ENCODE results near the gene BEND7. TPM values are rescaled to one million over a fixed set of nuclear protein-coding genes. Genes with fewer than 3 reads are reported as not detected.

Gene BEND7
- total RNA-seq, 1 donor = 9.0 TPM

DNA sequence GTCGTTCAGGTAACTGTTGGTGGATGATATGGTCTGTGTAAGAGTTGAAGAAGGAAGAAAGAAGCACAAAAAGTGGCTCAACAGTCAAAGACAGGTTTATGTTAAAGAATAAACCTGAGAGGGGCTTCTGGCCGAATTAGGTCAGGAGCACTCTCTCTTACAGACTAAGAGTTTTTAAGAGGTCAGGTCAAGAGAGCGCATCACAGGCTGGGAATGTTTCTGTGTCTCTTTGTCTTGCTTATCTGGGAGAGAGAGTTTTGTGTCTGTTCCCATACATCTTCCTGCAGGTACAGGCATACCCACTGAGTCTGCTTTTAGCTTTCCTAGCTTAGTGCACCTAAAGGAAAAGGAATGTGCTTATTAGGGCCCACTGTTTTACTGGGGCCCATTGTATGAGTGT lies 35.8 kb upstream of the BEND7 start:
- Histone ChIP-seq H3K9me3 (ENCODE audit: low read depth, low read length) (no peaks in the 10 kb centered on the region), H3K27ac (ENCODE audit: low read depth, low read length) (no peak overlapping the region), H3K4me1 (ENCODE audit: insufficient read depth, low read length) (no peaks in the 10 kb centered on the region), H3K4me2 (ENCODE audit: insufficient read depth, low read length) (no peak overlapping the region), H3K36me3 (ENCODE audit: insufficient read depth, low read length) (no peaks in the 10 kb centered on the region), H2AFZ (ENCODE audit: low read length) (no peak overlapping the region), H3K79me2 (ENCODE audit: insufficient read depth, low read length) (no peaks in the 10 kb centered on the region), H4K20me1 (ENCODE audit: insufficient read depth, low read length) (no peaks in the 10 kb centered on the region), H3K27me3 (ENCODE audit: insufficient read depth, low read length) (no peaks in the 10 kb centered on the region), H3K4me3 (ENCODE audit: insufficient read depth, low read length) (no peak overlapping the region)
- TF ChIP-seq, protein P1, sequence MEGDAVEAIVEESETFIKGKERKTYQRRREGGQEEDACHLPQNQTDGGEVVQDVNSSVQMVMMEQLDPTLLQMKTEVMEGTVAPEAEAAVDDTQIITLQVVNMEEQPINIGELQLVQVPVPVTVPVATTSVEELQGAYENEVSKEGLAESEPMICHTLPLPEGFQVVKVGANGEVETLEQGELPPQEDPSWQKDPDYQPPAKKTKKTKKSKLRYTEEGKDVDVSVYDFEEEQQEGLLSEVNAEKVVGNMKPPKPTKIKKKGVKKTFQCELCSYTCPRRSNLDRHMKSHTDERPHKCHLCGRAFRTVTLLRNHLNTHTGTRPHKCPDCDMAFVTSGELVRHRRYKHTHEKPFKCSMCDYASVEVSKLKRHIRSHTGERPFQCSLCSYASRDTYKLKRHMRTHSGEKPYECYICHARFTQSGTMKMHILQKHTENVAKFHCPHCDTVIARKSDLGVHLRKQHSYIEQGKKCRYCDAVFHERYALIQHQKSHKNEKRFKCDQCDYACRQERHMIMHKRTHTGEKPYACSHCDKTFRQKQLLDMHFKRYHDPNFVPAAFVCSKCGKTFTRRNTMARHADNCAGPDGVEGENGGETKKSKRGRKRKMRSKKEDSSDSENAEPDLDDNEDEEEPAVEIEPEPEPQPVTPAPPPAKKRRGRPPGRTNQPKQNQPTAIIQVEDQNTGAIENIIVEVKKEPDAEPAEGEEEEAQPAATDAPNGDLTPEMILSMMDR (IDR thresholded peaks at IDR 0.05; ENCODE audit: extremely low read depth, low read depth, low read length) = no peak
- no peak for DNase-seq (ENCODE audit: insufficient read length, low spot score, missing footprints)

DNA sequence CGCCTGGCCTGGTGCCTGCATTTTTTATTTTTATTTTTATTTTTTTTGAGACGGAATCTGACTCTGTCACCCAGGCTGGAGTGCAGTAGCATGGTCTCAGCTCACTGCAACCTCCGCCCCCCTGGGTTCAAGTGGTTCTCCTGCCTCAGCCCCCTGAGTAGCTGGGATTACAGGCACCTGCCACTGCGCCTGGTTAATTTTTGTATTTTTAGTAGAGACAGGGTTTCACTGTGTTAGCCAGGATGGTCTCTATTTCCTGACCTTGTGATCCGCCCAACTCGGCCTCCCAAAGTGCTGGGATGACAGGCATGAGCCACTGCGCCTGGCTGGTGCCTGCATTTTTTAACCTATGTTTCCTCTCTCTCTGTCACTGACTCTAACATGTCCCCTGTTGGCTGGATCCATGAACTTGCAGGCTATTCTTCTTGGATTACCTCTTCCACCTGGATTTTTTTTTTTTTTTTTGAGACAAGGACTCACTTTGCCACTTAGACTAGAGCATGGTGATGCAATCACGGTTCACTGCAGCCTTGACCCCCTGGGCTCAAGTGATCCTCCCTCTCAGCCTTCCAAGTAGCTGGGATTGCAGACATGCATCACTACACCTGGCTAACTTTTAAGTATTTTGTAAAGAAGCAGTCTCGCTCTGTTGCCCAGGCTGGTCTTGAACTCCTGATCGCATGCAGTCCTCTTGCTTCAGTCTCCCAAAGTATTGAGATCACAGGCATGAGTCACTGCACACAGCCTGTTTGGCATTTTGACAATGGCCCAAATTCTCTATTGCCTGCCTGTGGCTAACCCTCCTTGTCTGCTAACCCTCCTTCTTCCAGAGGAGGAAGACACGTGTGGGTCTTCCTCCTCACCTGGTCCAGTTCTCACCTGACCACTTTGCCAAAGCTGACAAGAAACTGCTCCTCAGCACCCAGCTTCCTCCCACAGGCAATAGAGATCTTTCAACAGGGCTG lies 34.9 kb upstream of the BEND7 start:
- no peak overlapping the region for H3K4me2 ChIP-seq (ENCODE audit: insufficient read depth, low read length)
- H4K20me1 ChIP-seq (ENCODE audit: insufficient read depth, low read length) = no peaks in the 10 kb centered on the region
- H3K27me3 ChIP-seq (ENCODE audit: insufficient read depth, low read length) = no peaks in the 10 kb centered on the region
- H2AFZ ChIP-seq (ENCODE audit: low read length) = no peak overlapping the region
- no peaks in the 10 kb centered on the region for H3K79me2 ChIP-seq (ENCODE audit: insufficient read depth, low read length)
- no peak overlapping the region for H3K27ac ChIP-seq (ENCODE audit: low read depth, low read length)
- DNase-seq (ENCODE audit: insufficient read length, low spot score, missing footprints) = no peak
- no peak overlapping the region for H3K4me3 ChIP-seq (ENCODE audit: insufficient read depth, low read length)
- H3K36me3 ChIP-seq (ENCODE audit: insufficient read depth, low read length) = no peaks in the 10 kb centered on the region
- TF ChIP-seq, protein P1 (IDR thresholded peaks at IDR 0.05; ENCODE audit: extremely low read depth, low read depth, low read length) = no peak
- no peaks in the 10 kb centered on the region for H3K4me1 ChIP-seq (ENCODE audit: insufficient read depth, low read length)
- no peaks in the 10 kb centered on the region for H3K9me3 ChIP-seq (ENCODE audit: low read depth, low read length)

DNA sequence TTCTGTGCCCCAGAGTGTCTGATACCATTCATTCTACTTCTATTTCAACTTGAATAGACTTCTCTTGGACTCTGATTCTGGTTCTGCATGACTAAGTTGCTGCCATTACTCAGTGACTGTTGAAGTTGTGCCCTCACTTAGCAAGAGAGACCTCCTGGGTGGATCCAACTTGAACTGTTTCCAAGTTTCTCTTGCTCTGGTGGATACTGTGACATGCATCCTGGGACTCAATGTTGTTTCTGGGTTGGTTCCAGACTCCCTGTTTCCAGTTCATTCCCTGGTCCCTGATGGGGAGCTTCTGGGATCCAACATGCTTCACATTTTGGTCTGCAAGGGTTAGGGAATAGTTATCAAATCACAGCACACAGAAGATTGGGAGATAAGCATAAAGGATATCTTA lies 31.8 kb upstream of the BEND7 start:
- Histone ChIP-seq H3K36me3 (ENCODE audit: insufficient read depth, low read length) (no peaks in the 10 kb centered on the region), H3K4me3 (ENCODE audit: insufficient read depth, low read length) (no peak overlapping the region), H3K4me1 (ENCODE audit: insufficient read depth, low read length) (no peaks in the 10 kb centered on the region), H3K27me3 (ENCODE audit: insufficient read depth, low read length) (peaks cover 8% of the 10 kb centered on the region), H3K4me2 (ENCODE audit: insufficient read depth, low read length) (no peak overlapping the region), H4K20me1 (ENCODE audit: insufficient read depth, low read length) (no peaks in the 10 kb centered on the region), H2AFZ (ENCODE audit: low read length) (no peak overlapping the region), H3K9me3 (ENCODE audit: low read depth, low read length) (no peaks in the 10 kb centered on the region), H3K79me2 (ENCODE audit: insufficient read depth, low read length) (no peaks in the 10 kb centered on the region), H3K27ac (ENCODE audit: low read depth, low read length) (no peak overlapping the region)
- no peak for DNase-seq (ENCODE audit: insufficient read length, low spot score, missing footprints)
- TF ChIP-seq, protein P1 (IDR thresholded peaks at IDR 0.05; ENCODE audit: extremely low read depth, low read depth, low read length) = no peak

DNA sequence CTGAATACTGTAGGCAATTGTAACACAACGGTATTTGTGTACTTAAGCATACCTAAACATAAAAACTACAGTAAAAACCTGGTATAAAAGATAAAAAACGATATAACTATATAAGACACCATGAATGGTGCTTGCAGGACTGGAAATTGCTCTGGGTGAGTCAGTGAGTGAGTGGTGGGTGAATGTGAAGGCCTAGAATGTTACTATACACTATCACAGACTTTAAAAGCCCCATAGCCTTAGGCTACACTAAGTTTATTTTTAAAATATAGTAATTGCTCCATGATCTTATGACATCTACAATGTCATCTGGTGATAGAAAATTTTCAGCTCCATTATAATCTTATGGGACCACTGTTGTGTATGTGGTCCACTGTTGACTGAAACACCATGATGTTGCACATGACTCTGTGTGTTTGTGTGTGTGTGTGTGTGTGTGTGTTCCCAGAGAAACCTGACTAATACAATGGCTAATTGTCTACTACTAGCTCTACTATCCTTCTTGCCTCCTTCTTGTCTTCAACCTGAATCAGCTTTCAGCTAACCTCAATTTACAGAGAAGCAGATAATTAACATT lies 30.4 kb upstream of the BEND7 start:
- Histone ChIP-seq H3K79me2 (ENCODE audit: insufficient read depth, low read length) (no peaks in the 10 kb centered on the region), H3K9me3 (ENCODE audit: low read depth, low read length) (no peaks in the 10 kb centered on the region), H3K27me3 (ENCODE audit: insufficient read depth, low read length) (peaks cover 8% of the 10 kb centered on the region), H3K4me1 (ENCODE audit: insufficient read depth, low read length) (no peaks in the 10 kb centered on the region), H3K4me3 (ENCODE audit: insufficient read depth, low read length) (no peak overlapping the region), H3K4me2 (ENCODE audit: insufficient read depth, low read length) (no peak overlapping the region), H4K20me1 (ENCODE audit: insufficient read depth, low read length) (no peaks in the 10 kb centered on the region), H2AFZ (ENCODE audit: low read length) (no peak overlapping the region), H3K27ac (ENCODE audit: low read depth, low read length) (no peak overlapping the region), H3K36me3 (ENCODE audit: insufficient read depth, low read length) (no peaks in the 10 kb centered on the region)
- no peak for DNase-seq (ENCODE audit: insufficient read length, low spot score, missing footprints)
- TF ChIP-seq, protein P1 (IDR thresholded peaks at IDR 0.05; ENCODE audit: extremely low read depth, low read depth, low read length) = no peak
